HCT116 (cell line): ENCODE data around the gene COX15. TPM values are rescaled to one million over a fixed set of nuclear protein-coding genes. Genes with fewer than 3 reads are reported as not detected.

Experiments
- ATAC-seq: fragments of 200-7000 bp; cut with Tn5 transposase; 2 replicates; pipeline ENCODE4 v1.9.1; 2020; ENCODE audit warnings: mild to moderate bottlenecking, moderate library complexity
- BruUV-seq: library from RNA; stranded (reverse); fragments of 400-500 nt; replicated peaks from 2 replicates; lab custom pipeline; 2021; lab: Mats Ljungman, UMichigan
- CTCF ChIA-PET: fragments of 300-600 bp; sonication (Branson Sonifier 250); formaldehyde crosslinking; loops from one replicate; lab custom pipeline; 2021; ENCODE audit warnings: antibody characterized with exemption; lab: Charles Lee
- POLR2A ChIA-PET: fragments of 300-600, 350-600 bp; sonication (Branson Sonifier 250); formaldehyde crosslinking; loops from one replicate; lab custom pipeline; 2021; ENCODE audit warnings: antibody characterized with exemption; lab: Charles Lee
- RAD21 ChIA-PET, 2 experiments: fragments of 300-600 bp; sonication (Branson Sonifier 250); formaldehyde crosslinking; loops; one replicate each; lab custom pipeline; 2023; ENCODE audit warnings: low total read pairs in 2 of 2; ENCODE audit not compliant: uncharacterized antibody in 2 of 2, unreplicated experiment in 2 of 2, low non-redundant PET in 1 of 2; lab: Charles Lee
- DNase-seq: peaks from one replicate; pipeline ENCODE4 v3.0.0-alpha.2; 2010; ENCODE audit warnings: low read depth, low spot score
- H2AFZ ChIP-seq: fragments of 200-600 bp; shearing (Covaris generic), sonication (generic); 2 replicates; pipeline ENCODE4 v1.6.1; 2017; ENCODE audit warnings: low read depth, mixed run types, mixed read lengths, antibody characterized with exemption, low read length; ENCODE audit not compliant: poor library complexity, severe bottlenecking
- H3K27ac ChIP-seq: 2 replicates; pipeline ENCODE4 v1.5.1; 2012; ENCODE audit warnings: low read depth, low read length
- H3K27me3 ChIP-seq: fragments of 200-600 bp; sonication (generic); 2 replicates; pipeline ENCODE4 v1.6.1; 2016; ENCODE audit warnings: mixed run types, low read length, mixed read lengths; ENCODE audit not compliant: insufficient read depth
- H3K36me3 ChIP-seq, 2 experiments: fragments of 200-500 bp in 1 of 2; fragments of 200-600 bp in 1 of 2; sonication (Bioruptor generic) in 1 of 2; sonication (generic) in 1 of 2; 2 replicates each; pipeline versions ENCODE4 v1.5.1 to v1.6.1; 2014 to 2016; ENCODE audit warnings: low read length in 2 of 2, inconsistent platforms in 1 of 2, mixed read lengths in 1 of 2, mixed run types in 1 of 2; ENCODE audit not compliant: insufficient read depth in 2 of 2, control insufficient read depth in 1 of 2
- H3K4me1 ChIP-seq, 2 experiments: fragments of 200-600 bp in 1 of 2; sonication (generic) in 1 of 2; 2 replicates each; pipeline versions ENCODE4 v1.5.1 to v1.6.1; 2012 to 2017; ENCODE audit warnings: low read length in 2 of 2, inconsistent platforms in 1 of 2, mild to moderate bottlenecking in 1 of 2, mixed read lengths in 1 of 2, mixed run types in 1 of 2, moderate library complexity in 1 of 2; ENCODE audit not compliant: insufficient read depth in 2 of 2, control insufficient read depth in 1 of 2
- H3K4me2 ChIP-seq: fragments of 200-600 bp; sonication (generic); 2 replicates; pipeline ENCODE4 v1.6.1; 2017; ENCODE audit warnings: mixed run types, low read length, mixed read lengths
- H3K4me3 ChIP-seq, 2 experiments: fragments of 200-600 bp in 1 of 2; sonication (generic) in 1 of 2; replicated peaks in 1 of 2; 2 replicates each; pipeline ENCODE4 v1.5.1; 2011 to 2016; ENCODE audit warnings: low read length in 2 of 2, control low read depth in 1 of 2, low read depth in 1 of 2, mild to moderate bottlenecking in 1 of 2, mixed read lengths in 1 of 2, mixed run types in 1 of 2
- H3K79me2 ChIP-seq: fragments of 200-600 bp; sonication (generic); 2 replicates; pipeline ENCODE4 v1.6.1; 2017; ENCODE audit warnings: mild to moderate bottlenecking, mixed run types, low read length, moderate library complexity, mixed read lengths; ENCODE audit not compliant: insufficient read depth
- H3K9ac ChIP-seq: fragments of 200-600 bp; sonication (generic); 2 replicates; pipeline ENCODE4 v1.6.1; 2016; ENCODE audit warnings: low read length, mixed read lengths
- H3K9me2 ChIP-seq: fragments of 200-600 bp; sonication (generic), shearing (Covaris generic); 2 replicates; pipeline ENCODE4 v1.6.1; 2017; ENCODE audit warnings: mixed run types, mild to moderate bottlenecking, moderate library complexity; ENCODE audit not compliant: insufficient read depth
- H3K9me3 ChIP-seq, 2 experiments: fragments of 200-500 bp in 1 of 2; fragments of 200-600 bp in 1 of 2; sonication (Bioruptor generic) in 1 of 2; sonication (generic) in 1 of 2; 2 replicates each; pipeline ENCODE4 v1.6.1; 2014 to 2017; ENCODE audit warnings: low read length in 2 of 2, mixed read lengths in 2 of 2, inconsistent platforms in 1 of 2, low read depth in 1 of 2, mild to moderate bottlenecking in 1 of 2, mixed run types in 1 of 2, moderate library complexity in 1 of 2; ENCODE audit not compliant: control insufficient read depth in 1 of 2, insufficient read depth in 1 of 2
- H4K20me1 ChIP-seq: fragments of 200-600 bp; sonication (generic), shearing (Covaris generic); 2 replicates; pipeline ENCODE4 v1.6.1; 2017; ENCODE audit warnings: mixed run types, mild to moderate bottlenecking, moderate library complexity; ENCODE audit not compliant: insufficient read depth
- YY1 ChIP-seq: IDR thresholded peaks from 2 replicates; pipeline ENCODE4 v1.6.1; 2011; ENCODE audit warnings: low read length, low read depth, moderate library complexity, mild to moderate bottlenecking; ENCODE audit not compliant: insufficient replicate concordance; ENCODE audit errors: extremely low read depth
- ZNF274 ChIP-seq: fragments of 200-500 bp; sonication (Bioruptor generic); IDR thresholded peaks from 2 replicates; pipeline ENCODE4 v1.6.1; 2014; ENCODE audit warnings: mild to moderate bottlenecking, low read depth, low read length, inconsistent platforms
- intact Hi-C: fragments of 100-400 bp; cut with micrococcal nuclease; formaldehyde crosslinking; loops from 2 replicates; pipeline ENCODE4 v1.10.0; 2022
- total RNA-seq: library from RNA; stranded (reverse); gene quantifications from one replicate; pipeline ENCODE4 v1.2.1, GENCODE V29; 2021; ENCODE audit not compliant: unreplicated experiment
- TF ChIP-seq, protein P1 (sequence below): IDR thresholded peaks from 2 replicates; pipeline ENCODE4 v1.6.1; 2011; ENCODE audit warnings: mild to moderate bottlenecking, low read length, moderate library complexity; ENCODE audit not compliant: insufficient replicate concordance; ENCODE audit errors: extremely low read depth
- TF ChIP-seq, protein P2 (sequence below), 3 experiments: fragments of 200-600 bp in 1 of 3; sonication (generic) in 1 of 3; IDR thresholded peaks in 2 of 3; conservative IDR thresholded peaks in 1 of 3; 2 replicates each; pipeline ENCODE4 v1.5.1; 2012 to 2017; ENCODE audit warnings: low read depth in 2 of 3, low read length in 2 of 3, antibody characterized with exemption in 1 of 3, borderline replicate concordance in 1 of 3, control low read depth in 1 of 3, mild to moderate bottlenecking in 1 of 3, mixed read lengths in 1 of 3, mixed run types in 1 of 3, moderate library complexity in 1 of 3; ENCODE audit not compliant: insufficient read depth in 1 of 3

The COX15 gene
- total RNA-seq, 1 experiment from 2014 or later = 79.6 TPM

DNA sequence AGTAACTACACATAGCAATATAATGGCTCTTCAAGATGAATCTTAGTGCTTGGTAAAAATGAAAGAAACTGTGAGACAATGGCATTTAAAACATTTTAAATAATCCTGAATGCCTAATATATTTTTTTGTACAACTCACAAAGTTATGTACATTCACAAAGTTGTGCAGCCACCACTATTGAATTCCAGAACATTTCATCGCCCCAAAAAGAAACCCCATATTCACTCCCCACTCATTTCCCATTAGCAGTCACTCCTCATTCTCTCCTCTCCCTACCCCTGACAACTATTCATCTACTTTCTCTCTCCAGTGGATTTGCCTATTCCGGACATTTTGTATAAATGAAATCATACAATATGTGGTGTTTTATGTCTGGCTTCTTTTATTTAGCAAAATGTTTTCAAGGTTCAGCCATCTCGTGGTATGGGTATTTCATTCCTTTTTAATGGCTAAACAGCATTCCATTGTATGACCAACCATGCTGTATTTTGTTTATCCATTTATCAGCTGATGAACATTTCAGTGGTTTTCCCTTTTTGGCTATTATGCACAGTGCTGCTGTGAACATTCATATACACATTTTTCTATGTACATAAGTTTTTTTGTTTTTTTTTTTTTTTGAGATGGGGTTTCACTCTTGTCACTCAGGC, 37.9 kb downstream of the COX15 start:
- DNase-seq = no peak
- RAD21 ChIA-PET = no interaction called here
- BruUV-seq = no TSS peak
- no peaks in the 10 kb centered on the region for H3K27me3 ChIP-seq
- no peak overlapping the region for H2AFZ ChIP-seq
- no peak for ATAC-seq
- peaks cover 35 to 41% of the 10 kb centered on the region in 2 experiments for H3K36me3 ChIP-seq
- no peak overlapping the region for H3K4me2 ChIP-seq
- H3K79me2 ChIP-seq = no peaks in the 10 kb centered on the region
- no peaks in the 10 kb centered on the region for H3K4me1 ChIP-seq
- H3K9me2 ChIP-seq = no peaks in the 10 kb centered on the region
- CTCF ChIA-PET = no interaction called here
- POLR2A ChIA-PET = no interaction called here
- H3K9me3 ChIP-seq = no peaks in the 10 kb centered on the region
- TF ChIP-seq ZNF274 (no peak), YY1 (no peak)
- TF ChIP-seq, protein P1, sequence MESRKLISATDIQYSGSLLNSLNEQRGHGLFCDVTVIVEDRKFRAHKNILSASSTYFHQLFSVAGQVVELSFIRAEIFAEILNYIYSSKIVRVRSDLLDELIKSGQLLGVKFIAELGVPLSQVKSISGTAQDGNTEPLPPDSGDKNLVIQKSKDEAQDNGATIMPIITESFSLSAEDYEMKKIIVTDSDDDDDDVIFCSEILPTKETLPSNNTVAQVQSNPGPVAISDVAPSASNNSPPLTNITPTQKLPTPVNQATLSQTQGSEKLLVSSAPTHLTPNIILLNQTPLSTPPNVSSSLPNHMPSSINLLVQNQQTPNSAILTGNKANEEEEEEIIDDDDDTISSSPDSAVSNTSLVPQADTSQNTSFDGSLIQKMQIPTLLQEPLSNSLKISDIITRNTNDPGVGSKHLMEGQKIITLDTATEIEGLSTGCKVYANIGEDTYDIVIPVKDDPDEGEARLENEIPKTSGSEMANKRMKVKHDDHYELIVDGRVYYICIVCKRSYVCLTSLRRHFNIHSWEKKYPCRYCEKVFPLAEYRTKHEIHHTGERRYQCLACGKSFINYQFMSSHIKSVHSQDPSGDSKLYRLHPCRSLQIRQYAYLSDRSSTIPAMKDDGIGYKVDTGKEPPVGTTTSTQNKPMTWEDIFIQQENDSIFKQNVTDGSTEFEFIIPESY = no peak
- TF ChIP-seq, protein P2, sequence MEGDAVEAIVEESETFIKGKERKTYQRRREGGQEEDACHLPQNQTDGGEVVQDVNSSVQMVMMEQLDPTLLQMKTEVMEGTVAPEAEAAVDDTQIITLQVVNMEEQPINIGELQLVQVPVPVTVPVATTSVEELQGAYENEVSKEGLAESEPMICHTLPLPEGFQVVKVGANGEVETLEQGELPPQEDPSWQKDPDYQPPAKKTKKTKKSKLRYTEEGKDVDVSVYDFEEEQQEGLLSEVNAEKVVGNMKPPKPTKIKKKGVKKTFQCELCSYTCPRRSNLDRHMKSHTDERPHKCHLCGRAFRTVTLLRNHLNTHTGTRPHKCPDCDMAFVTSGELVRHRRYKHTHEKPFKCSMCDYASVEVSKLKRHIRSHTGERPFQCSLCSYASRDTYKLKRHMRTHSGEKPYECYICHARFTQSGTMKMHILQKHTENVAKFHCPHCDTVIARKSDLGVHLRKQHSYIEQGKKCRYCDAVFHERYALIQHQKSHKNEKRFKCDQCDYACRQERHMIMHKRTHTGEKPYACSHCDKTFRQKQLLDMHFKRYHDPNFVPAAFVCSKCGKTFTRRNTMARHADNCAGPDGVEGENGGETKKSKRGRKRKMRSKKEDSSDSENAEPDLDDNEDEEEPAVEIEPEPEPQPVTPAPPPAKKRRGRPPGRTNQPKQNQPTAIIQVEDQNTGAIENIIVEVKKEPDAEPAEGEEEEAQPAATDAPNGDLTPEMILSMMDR (IDR thresholded peaks at IDR 0.05 in 2 of 3, conservative IDR thresholded peaks at IDR 0.05 in 1 of 3; ENCODE audit: borderline replicate concordance in 1 of 3, insufficient read depth in 1 of 3, low read depth in 2 of 3, low read length in 2 of 3) = no peak
- H4K20me1 ChIP-seq = no peaks in the 10 kb centered on the region
- no peak overlapping the region for H3K9ac ChIP-seq
- intact Hi-C loops = no loop called here
- H3K27ac ChIP-seq = no peak overlapping the region
- H3K4me3 ChIP-seq = no peak overlapping the region
